HG02852 (cell line): ENCODE results near the gene ST6GALNAC6.
"Not testable (repeated sequence)": the region's sequence is repeated elsewhere in the genome, so short reads cannot be mapped to it uniquely, and the experiment has no call there.

Source experiments
- ATAC-seq: cut with Tn5 transposase; IDR thresholded peaks from one replicate; pipeline ENCODE4 v1.9.1; 2021; ENCODE audit warnings: mild to moderate bottlenecking, moderate library complexity; ENCODE audit not compliant: unreplicated experiment

The ST6GALNAC6 gene

GRCh38 chr9:127875306-127875966 lies 24.0 kb downstream of the ST6GALNAC6 start:
- ATAC-seq = no peak

- ATAC-seq = no peak
Observed at GRCh38 chr9:127874301-127875221, 24.8 kb downstream of the ST6GALNAC6 start.

GRCh38 chr9:127873886-127874285 lies 25.5 kb downstream of the ST6GALNAC6 start:
- no peak for ATAC-seq

GRCh38 chr9:127873223-127873691 lies 26.1 kb downstream of the ST6GALNAC6 start:
- ATAC-seq = no peak

- ATAC-seq = no peak
Observed at GRCh38 chr9:127872369-127873222, 26.8 kb downstream of the ST6GALNAC6 start.

- no peak for ATAC-seq
Observed at GRCh38 chr9:127871531-127871930, 27.9 kb downstream of the ST6GALNAC6 start.

- ATAC-seq = no peak
Observed at GRCh38 chr9:127870887-127871286, 28.5 kb downstream of the ST6GALNAC6 start.

GRCh38 chr9:127870153-127870491 lies 29.3 kb downstream of the ST6GALNAC6 start:
- not testable (repeated sequence) for ATAC-seq

- peak; percentile 47 for ATAC-seq
Observed at GRCh38 chr9:127869310-127870152, 29.9 kb downstream of the ST6GALNAC6 start.

GRCh38 chr9:127868278-127868902 lies 31.0 kb downstream of the ST6GALNAC6 start:
- ATAC-seq = no peak

GRCh38 chr9:127867356-127868277 lies 31.8 kb downstream of the ST6GALNAC6 start:
- ATAC-seq = no peak

GRCh38 chr9:127866535-127866934 lies 32.9 kb downstream of the ST6GALNAC6 start:
- no peak for ATAC-seq

GRCh38 chr9:127865645-127866464 lies 33.5 kb downstream of the ST6GALNAC6 start:
- no peak for ATAC-seq

GRCh38 chr9:127863191-127863621 lies 36.2 kb downstream of the ST6GALNAC6 start:
- no peak for ATAC-seq

- no peak for ATAC-seq
Observed at GRCh38 chr9:127862075-127863011, 37.1 kb downstream of the ST6GALNAC6 start.

- no peak for ATAC-seq
Observed at GRCh38 chr9:127860779-127861178, 38.6 kb downstream of the ST6GALNAC6 start.

- ATAC-seq = no peak
Observed at GRCh38 chr9:127860260-127860659, 39.1 kb downstream of the ST6GALNAC6 start.
